Adrenal gland (tissue), 12 donors: ENCODE data around the gene PRDX2. TPM values are rescaled to one million over a fixed set of nuclear protein-coding genes. Genes with fewer than 3 reads are reported as not detected.

ENCODE experiments used
- DNase-seq, 7 donors: peaks; one replicate each; pipeline ENCODE4 v3.0.0-alpha.2; 2019 to 2020
- H3K27ac ChIP-seq, 5 donors: fragments of 200-600 bp; sonication (generic) in 4 of 5; 1 replicate in 3 of 5; 2 replicates in 2 of 5; pipeline versions ENCODE4 v1.5.1 to v1.8.0; 2016 to 2020; ENCODE audit warnings: mild to moderate bottlenecking in 1 of 5
- H3K27me3 ChIP-seq: fragments of 200-600 bp; 2 replicates; pipeline ENCODE4 v1.8.0; 2021
- H3K36me3 ChIP-seq, 2 donors: fragments of 200-600 bp; replicated peaks in 1 of 2; 1 replicate in 1 of 2; 2 replicates in 1 of 2; pipeline versions ENCODE4 v1.5.1 to v1.8.0; 2018 to 2022
- H3K4me1 ChIP-seq, 2 donors: fragments of 200-600 bp; replicated peaks in 1 of 2; 1 replicate in 1 of 2; 2 replicates in 1 of 2; pipeline versions ENCODE4 v1.5.1 to v1.8.0; 2018 to 2021
- H3K4me3 ChIP-seq, 4 donors: fragments of 200-600 bp; sonication (generic) in 3 of 4; one replicate each; pipeline ENCODE4 v1.5.1; 2016 to 2018
- H3K9me3 ChIP-seq, 3 donors: fragments of 200-600 bp; sonication (generic) in 1 of 3; replicated peaks in 1 of 3; 1 replicate in 2 of 3; 2 replicates in 1 of 3; pipeline versions ENCODE4 v1.5.1 to v1.8.0; 2016 to 2021
- CTCF ChIP-seq, 6 experiments: fragments of 450-650 bp in 4 of 6; fragments of 200-600 bp in 2 of 6; sonication (generic) in 1 of 6; IDR thresholded peaks; 1 replicate in 5 of 6; 2 replicates in 1 of 6; pipeline versions ENCODE4 v1.5.1 to v1.8.0; 2016 to 2021; ENCODE audit warnings: antibody characterized with exemption in 6 of 6, mild to moderate bottlenecking in 2 of 6, moderate library complexity in 1 of 6
- POLR2A ChIP-seq, 2 donors: fragments of 450-650 bp; IDR thresholded peaks; one replicate each; pipeline ENCODE4 v1.6.1; 2017; ENCODE audit warnings: antibody characterized with exemption in 2 of 2, mild to moderate bottlenecking in 2 of 2, moderate library complexity in 1 of 2
- WGBS, 4 donors: extraction: QIAGEN DNeasy Blood & Tissue Kit in 2 of 4; methylation state at CpG; one replicate each; pipeline versions ENCODE4 v1.1.5 to v1.1.7; 2013 to 2017; 5-methylcytosine and 5-hydroxymethylcytosine counted together
- intact Hi-C, 2 donors: fragments of 100-400 bp; cut with DNase I; formaldehyde crosslinking; loops; one replicate each; pipeline versions ENCODE4 v1.14.1 to v1.15.0; 2022 to 2023
- polyA plus RNA-seq, 3 donors: library from polyadenylated mRNA; stranded (reverse); fragments of 200-250 nt in 2 of 3; fragments of 350-450 nt in 1 of 3; fragmentation: Illumina TruSeq in 1 of 3; extraction: RNeasy Lipid Tissue Mini Kit (QIAGEN cat#74804) in 1 of 3; gene quantifications; one replicate each; pipeline ENCODE4 v1.2.3, GENCODE V29; 2013 to 2014
- total RNA-seq, 9 donors: library from RNA; depleted of rRNA in 4 of 9; stranded (reverse); fragments of >200 nt in 4 of 9; fragments of 120-200 nt in 1 of 9; fragmentation: NEBNext Ultra II Directional in 1 of 9; extraction: Animal tissue kit (Norgen Biotek cat#: 25700) in 1 of 9; gene quantifications; one replicate each; pipeline versions ENCODE4 v1.1.0 to v1.2.4, GENCODE V29; 2013 to 2023
- donor health status: healthy with polysubstance abuse.
- donor health status: Bipolar disorder and iron deficiency.
- donor health status: DM: yes; HTN: yes; CAD: no.
- donor health status: DM: no; HTN: no; CAD: no.
- donor health status: DM: no; HTN: no; CAD: no.
- donor health status: DM: yes; HTN: yes; CAD: no.

PRDX2 gene
- total and polyA plus RNA-seq, 12 donors, result 146 to 1,660 (median 835) TPM

- peak overlapping the region in 3 of 4 donors; percentile 16 to 77 (median 74) for H3K4me3 ChIP-seq
- no peaks in the 10 kb centered on the region for H3K36me3 ChIP-seq
- H3K27ac ChIP-seq, result peak overlapping the region; percentile 97 to 100 (median 99)
- intact Hi-C loops, result no loop called here
- WGBS, 4 donors, result 2 to 4% (median 3%) methylated on average over 13 to 22 of the region's 22 CpGs
- DNase-seq, result peak in 1 of 7 donors; percentile 59
- TF ChIP-seq CTCF (IDR thresholded peaks at IDR 0.05) (no peak), POLR2A (IDR thresholded peaks at IDR 0.05) (no peak)
- no peaks in the 10 kb centered on the region for H3K27me3 ChIP-seq
- no peaks in the 10 kb centered on the region for H3K9me3 ChIP-seq
- H3K4me1 ChIP-seq, result peaks cover 25 to 52% of the 10 kb centered on the region in 2 donors
Observed at GRCh38 chr19:12790628-12791344, 10.8 kb downstream of the PRDX2 start.

- peak; percentile 97 to 99 (median 98) for DNase-seq
- Histone ChIP-seq H3K27ac (peak overlapping the region; percentile 97 to 100 (median 99)), H3K9me3 (no peaks in the 10 kb centered on the region), H3K4me1 (peaks cover 25 to 50% of the 10 kb centered on the region in 2 donors), H3K4me3 (peak overlapping the region in 3 of 4 donors; percentile 16 to 77 (median 44)), H3K27me3 (no peaks in the 10 kb centered on the region), H3K36me3 (no peaks in the 10 kb centered on the region)
- intact Hi-C loops, result no loop called here
- WGBS, 4 donors, result 0% methylated on average over 10 to 56 of the region's 56 CpGs
- peak; percentile 83 to 91 for TF ChIP-seq POLR2A (IDR thresholded peaks at IDR 0.05)
- TF ChIP-seq CTCF (IDR thresholded peaks at IDR 0.05), result no peak
Observed at GRCh38 chr19:12789904-12790619, 11.5 kb downstream of the PRDX2 start.

DNA sequence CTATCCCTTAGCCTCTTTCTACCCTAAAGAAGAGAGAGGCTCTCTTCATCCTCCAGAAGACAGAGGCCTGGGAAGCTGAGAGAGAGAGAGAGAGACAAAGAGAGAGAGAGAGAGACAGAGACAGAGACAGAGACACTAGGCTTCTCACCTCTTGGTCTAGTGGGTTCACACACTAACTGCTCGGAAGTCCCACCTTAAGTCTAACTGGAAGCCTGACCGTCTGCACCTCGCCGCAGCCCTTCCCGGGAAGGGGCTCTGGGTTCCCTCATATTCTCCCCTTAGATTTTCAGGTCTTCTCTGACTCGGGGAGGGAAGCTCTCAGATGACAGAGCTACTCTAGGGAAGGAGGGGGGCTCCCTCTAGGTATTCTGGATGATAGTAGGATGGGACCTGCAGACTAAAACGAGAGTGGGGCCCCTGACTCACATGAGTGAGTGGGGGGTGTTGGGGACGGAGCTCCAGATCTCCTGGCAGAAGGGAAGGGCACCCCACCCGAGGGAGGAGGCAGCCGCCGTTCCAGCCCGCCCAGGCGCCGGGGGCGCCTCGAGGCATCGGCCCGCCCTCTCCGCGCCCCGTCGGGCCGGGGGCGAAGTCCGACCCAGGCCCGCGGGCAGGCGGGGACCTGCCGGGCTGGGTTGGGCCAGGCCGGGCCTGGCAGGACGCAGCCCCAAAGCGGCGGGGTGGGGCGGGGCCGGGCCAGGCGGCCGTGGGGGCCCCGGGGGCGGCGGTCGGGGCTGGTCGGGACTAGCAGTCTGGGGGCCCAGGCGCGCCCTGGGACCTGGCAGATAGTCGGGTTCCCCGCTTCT, 12.3 kb downstream of the PRDX2 start:
- Histone ChIP-seq H3K4me3 (peak overlapping the region in 3 of 4 donors; percentile 1 to 77 (median 44)), H3K27me3 (no peaks in the 10 kb centered on the region), H3K4me1 (peaks cover 25 to 49% of the 10 kb centered on the region in 2 donors), H3K27ac (peak overlapping the region; percentile 97 to 100 (median 99)), H3K36me3 (no peaks in the 10 kb centered on the region), H3K9me3 (no peaks in the 10 kb centered on the region)
- WGBS, 4 donors, result 1 to 7% (median 2%) methylated on average over 7 to 46 of the region's 46 CpGs
- intact Hi-C loops, result no loop called here
- DNase-seq, result peak in 2 of 7 donors; percentile 55 to 56
- TF ChIP-seq POLR2A (IDR thresholded peaks at IDR 0.05) (peak in 1 of 2 donors; percentile 35), CTCF (IDR thresholded peaks at IDR 0.05) (no peak)

DNA sequence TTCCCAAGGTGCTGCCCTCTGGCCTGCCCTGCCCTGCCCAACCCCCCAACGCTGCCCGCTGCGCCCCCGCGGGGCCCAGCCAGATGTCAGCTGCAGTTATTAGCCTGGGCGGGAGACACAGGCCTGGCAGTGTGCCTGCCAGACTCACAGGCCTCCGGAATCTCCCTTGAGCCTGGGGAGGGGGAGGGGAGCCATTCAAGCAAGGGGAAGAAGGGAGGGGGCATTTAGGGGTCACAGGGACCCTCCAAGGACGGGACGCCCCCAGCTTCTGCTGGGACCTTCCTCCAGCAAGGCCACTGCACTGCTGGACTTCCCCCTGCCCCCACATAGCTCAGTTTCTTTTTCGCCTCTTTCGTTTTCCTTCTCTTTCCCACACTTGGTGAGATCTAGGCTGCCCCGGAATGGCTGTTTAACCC, 12.9 kb downstream of the PRDX2 start:
- Histone ChIP-seq H3K36me3 (no peaks in the 10 kb centered on the region), H3K27me3 (no peaks in the 10 kb centered on the region), H3K27ac (peak overlapping the region; percentile 95 to 99 (median 97)), H3K9me3 (no peaks in the 10 kb centered on the region), H3K4me1 (peaks cover 25 to 51% of the 10 kb centered on the region in 2 donors), H3K4me3 (peak overlapping the region in 2 of 4 donors; percentile 1 to 77)
- WGBS, 4 donors, result 0 to 2% (median 1%) methylated on average over 8 to 12 of the region's 12 CpGs
- DNase-seq, result peak; percentile 85 to 92 (median 88)
- intact Hi-C loops, result no loop called here
- TF ChIP-seq POLR2A (IDR thresholded peaks at IDR 0.05) (peak in 1 of 2 donors; percentile 24), CTCF (IDR thresholded peaks at IDR 0.05) (no peak)
